Dedifferentiated amniotic fluid mesenchymal stem cell (primary cell): ENCODE results near the gene HPSE2.

ENCODE experiments used
- DNase-seq: peaks from one replicate; pipeline ENCODE4 v3.0.0-alpha.2; 2016; ENCODE audit errors: extremely low spot score

HPSE2 gene

DNA sequence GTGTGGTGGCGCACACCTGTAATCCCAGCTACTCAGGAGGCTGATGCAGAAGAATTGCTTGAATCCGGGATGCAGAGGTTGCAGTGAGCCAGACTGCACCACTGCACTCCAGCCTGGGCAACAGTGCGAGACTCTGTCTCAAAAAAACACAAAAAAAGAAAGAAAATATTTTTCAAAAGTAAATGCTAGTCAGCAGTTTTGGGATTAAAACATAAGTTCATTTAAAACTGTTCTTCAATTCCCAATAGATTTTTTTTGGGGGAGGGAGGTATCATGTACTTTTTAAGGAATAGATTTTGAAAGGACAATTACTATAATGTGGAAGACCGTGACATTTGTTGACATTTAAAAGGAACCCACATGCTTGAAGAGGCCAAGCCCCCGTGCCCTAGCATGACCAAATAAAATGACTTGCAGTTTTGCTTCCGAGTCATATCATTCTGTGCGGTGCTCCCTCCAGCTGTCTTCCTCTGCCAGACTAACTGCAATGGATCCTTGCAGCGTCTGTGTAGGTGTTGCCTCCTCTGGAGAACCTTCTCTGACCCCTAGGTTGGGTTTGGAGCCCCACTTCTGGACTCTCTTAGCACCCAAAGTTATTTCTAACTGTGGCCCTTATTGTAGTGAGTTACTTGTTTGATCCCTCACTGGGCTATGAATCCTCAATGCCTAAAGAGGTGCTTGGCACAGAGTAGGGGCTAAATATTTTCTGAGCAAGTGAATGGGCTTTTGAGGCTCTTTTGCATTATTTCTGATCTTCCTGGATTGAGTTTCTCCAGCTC is 771.5 kb downstream of the HPSE2 start:
- no peak for DNase-seq

GRCh38 chr10:98463016-98463415 is 772.6 kb downstream of the HPSE2 start:
- no peak for DNase-seq

GRCh38 chr10:98461500-98461842 is 774.2 kb downstream of the HPSE2 start:
- DNase-seq = no peak

DNA sequence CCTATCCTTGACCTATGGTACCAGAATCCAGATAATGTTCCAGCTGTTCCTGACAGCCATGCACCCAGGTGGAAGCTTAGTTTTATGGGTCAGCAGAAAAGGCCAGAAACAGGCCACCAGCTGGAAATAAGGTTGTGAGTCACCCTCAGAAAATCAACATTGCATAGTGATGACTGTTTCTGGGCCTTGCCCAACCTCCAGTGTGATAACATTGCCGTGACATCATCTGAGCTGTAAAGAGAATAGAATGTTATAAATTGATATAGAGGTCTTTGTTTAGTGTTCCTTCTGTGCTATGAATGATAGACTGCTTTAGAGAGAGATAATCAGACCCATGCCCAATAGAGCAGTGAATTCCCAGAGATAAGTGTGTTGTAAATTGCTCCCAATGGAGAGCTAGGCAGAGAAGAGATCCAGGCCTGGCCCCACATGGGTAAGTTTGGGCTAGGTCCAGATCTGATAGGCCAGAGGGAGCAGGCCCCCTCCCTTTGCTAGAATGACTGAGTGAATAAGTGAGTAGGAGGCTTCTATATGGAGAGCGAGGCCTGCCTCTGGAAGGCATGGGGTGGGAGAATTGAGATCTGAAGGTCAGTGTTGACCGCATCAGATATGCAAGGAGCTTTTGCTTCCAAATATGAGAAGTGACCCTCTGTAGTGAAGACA is 774.7 kb downstream of the HPSE2 start:
- peak; percentile 84 for DNase-seq

DNA sequence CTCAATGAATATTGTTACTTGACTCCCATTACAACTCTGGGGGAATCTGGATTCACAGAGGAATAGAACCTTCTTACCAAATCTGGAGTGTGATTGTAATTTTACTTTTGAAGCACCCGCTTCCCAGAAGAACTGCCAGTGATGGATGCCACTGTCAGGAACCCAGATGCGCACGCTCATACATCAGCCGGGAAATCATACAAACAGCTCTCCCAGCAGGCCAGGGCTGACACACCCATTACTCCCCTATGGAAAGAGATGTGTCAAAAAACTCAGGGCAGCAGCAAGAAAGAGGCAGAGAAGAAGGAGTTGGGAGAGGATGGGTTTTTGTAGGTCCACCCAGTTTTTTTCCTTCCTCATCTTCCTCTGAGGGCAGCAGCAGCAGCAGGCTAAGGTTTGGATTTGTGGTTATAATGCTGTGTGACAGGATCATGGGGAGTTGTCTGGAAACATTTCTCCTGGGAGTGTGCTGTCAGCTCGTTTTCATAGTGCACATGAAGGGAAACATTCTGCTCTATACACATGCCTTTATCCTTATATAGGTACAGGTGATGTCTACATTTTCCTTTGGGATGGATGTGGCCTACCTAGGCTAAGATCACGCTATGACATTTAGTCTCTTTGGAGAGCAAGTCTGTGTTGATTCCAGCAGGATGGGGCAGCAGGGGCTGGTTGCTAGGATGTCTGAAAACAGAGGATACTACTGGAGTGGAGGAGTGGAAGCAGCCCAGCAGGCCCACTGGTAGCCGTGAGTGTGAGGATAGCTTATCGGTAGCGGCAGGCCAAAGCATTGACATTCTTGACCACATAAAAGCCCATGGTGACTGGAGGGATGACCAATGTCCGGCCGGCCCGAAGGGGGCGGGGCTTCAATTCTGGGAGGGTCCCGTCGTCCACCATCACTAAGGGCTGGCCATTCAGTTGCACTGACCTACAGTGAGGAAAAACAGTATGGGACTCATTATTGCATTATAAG is 776.6 kb downstream of the HPSE2 start:
- no peak for DNase-seq

- DNase-seq = no peak
These were observed 777.9 kb downstream of the HPSE2 start for GRCh38 chr10:98457721-98458120.

DNA sequence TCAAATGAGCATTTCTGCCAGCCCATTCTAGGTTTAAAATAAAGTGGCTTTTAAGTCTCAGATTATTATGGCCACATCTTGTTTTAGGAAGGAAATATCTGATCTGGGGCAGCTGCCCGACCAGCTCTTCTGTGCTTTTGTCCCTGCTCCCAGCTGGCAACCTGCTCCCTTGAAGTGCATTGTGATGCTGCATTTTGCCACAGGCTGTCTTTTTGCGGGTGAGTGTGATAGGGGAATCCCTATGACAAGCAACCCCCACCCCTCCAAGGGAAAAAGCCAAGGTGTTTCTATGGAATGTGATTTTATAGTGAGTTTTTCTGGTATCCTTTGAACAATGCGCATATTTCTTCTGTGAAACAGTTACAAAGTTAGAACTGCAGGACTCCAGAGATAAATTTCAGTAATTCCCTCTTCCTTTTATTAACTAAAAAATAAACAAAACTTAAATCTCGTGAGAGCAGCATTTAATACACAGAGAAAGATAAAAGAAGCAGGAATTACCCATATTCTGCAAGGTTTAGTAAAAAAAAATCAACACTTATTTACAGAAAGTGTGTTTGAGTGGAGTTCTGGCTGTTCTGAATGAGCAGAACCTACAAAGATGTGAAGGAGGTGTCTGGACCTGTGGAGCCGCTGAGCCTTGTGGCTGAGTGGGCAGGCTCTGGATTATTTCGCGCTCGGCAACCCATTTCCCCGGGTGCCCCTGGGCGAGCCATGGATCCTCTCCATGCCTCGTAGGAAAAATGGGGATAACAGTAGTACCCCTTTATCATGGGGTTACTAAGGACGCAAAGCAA is 778.8 kb downstream of the HPSE2 start:
- no peak for DNase-seq

GRCh38 chr10:98456043-98456570 is 779.5 kb downstream of the HPSE2 start:
- DNase-seq = no peak

GRCh38 chr10:98453729-98454128 is 781.9 kb downstream of the HPSE2 start:
- DNase-seq = no peak

- DNase-seq = no peak
These were observed 785.0 kb downstream of the HPSE2 start for GRCh38 chr10:98450618-98451017.

DNA sequence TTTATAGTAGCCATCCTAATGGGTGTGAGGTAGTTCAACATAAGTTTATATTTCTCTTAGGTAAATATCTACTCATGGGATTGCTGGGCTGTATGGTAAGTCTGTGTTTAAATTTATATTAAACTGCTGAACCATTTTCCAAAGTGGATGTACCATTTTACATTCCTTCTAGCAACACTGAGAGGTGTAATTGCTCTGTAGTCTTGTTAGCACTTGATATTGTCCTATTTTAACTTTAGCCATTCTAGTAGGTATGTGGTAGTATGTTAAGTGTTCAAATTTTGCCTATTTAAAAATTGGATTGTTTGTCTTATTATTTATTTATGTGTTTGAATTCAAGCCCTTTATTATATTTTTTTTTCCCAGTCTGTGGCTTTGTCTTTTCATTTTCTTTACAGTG is 786.4 kb downstream of the HPSE2 start:
- no peak for DNase-seq

- DNase-seq = peak; percentile 52
These were observed 788.9 kb downstream of the HPSE2 start, which contains the start of gene HPS1 for GRCh38 chr10:98446661-98447221. HPS1 (minus strand) TSS chr10:98446935; CDS start chr10:98443240, 3,695 bp downstream.

DNA sequence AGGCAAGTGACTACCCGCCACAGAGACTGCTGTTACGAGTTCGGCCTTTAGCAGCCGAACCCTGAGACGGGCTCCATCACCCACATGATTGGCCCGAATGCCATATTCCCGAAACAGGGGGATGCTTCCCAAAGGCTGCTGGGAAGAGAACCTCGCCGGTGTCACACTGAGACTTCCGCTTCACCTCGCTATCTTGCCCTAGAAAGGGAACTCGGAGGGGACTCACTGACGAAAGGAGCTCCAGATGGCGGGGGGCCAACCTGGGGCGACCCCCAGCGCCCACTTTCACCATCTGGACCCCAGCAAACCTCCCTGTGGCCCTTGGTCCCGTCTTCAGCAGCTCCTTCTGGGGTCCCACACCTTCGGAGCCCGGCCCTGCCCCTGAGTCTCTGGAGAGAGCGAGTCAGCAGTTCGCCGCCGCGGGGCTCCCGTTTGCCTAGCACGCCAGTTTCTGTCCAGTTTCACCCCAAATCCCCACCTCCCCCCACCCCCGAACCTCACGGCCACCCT is 789.4 kb downstream of the HPSE2 start:
- peak; percentile 15 for DNase-seq

- no peak for DNase-seq
These were observed 790.3 kb downstream of the HPSE2 start for GRCh38 chr10:98445200-98445812.

DNA sequence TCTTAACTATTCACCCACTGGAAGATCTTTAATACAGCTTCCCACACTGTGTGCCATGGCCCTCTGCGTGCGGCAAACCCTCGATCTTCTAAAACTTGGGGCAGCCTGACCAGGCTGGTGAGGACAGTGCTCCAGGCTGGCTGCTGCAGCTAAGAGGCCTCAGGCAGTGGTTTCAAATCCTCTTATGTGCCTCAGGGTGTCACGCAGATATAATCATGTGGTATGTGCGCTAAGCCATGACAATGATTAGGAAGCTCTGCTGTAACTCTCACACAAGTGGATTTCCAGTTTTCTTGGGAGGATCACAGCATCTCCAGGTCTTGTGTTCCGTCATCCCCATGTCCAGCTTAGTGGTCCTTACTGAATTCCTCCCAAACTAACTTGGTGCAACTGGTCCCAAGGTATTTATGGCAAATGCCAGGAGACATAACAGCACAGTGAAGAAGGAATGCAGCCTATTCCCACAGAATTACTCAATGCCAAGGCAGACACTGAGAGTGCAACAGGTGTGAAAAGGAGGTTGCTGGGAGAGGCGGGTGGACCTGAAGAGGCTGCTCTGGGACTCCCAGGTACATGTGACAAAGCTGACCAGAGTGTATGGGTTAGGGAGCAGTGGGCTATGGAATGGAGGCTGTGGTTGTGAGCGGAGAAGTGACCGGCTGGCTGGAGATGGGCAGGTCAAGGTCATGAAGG is 791.2 kb downstream of the HPSE2 start:
- DNase-seq = no peak

- no peak for DNase-seq
These were observed 796.9 kb downstream of the HPSE2 start for GRCh38 chr10:98438715-98439114.

GRCh38 chr10:98436704-98437103 is 798.9 kb downstream of the HPSE2 start:
- DNase-seq = no peak

DNA sequence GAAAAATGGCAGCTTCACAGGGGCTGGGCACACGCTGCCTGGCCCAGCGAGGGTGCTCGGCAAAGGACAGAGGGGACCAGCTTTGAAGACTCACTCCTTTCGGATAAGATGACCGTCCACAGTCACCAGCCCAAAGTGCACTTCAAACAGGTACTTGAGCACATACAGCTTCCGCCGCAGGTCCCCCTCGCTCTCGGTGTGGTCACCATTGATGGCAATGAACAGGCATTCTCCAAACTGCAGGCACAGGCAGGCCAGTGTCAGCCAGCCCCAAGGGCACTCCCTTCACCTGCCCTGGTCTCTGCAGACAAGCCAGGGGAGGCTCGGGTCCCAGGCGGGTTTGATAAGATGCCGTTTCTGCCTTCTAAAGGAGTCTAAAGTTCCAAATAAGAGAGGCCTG is 800.5 kb downstream of the HPSE2 start:
- DNase-seq = no peak

GRCh38 chr10:98433881-98434732 is 801.5 kb downstream of the HPSE2 start:
- no peak for DNase-seq
